Pancreas (tissue), 10 donors: ENCODE results near the gene ZBTB7B. TPM values are rescaled to one million over a fixed set of nuclear protein-coding genes. Genes with fewer than 3 reads are reported as not detected.
"Not testable (repeated sequence)": the region's sequence is repeated elsewhere in the genome, so short reads cannot be mapped to it uniquely, and the experiment has no call there.

Experiments
- ATAC-seq, 4 donors: fragments of 200-7000 bp; cut with Tn5 transposase; one replicate each; pipeline versions ENCODE4 v1.8.0 to v1.9.1; 2020; ENCODE audit warnings: mild to moderate bottlenecking in 4 of 4, moderate library complexity in 4 of 4
- DNase-seq, 6 donors: peaks; one replicate each; pipeline ENCODE4 v3.0.0-alpha.2; 2020
- FAIRE-seq: peaks from 2 replicates; lab custom pipeline; 2012; peaks lifted over from hg19 to GRCh38; lab: Jason Lieb, UNC
- H3K27ac ChIP-seq, 4 donors: fragments of 200-600 bp; sonication (generic); 1 replicate in 3 of 4; 2 replicates in 1 of 4; pipeline versions ENCODE4 v1.5.0 to v1.8.0; 2020
- H3K27me3 ChIP-seq, 4 donors: fragments of 200-600 bp; one replicate each; pipeline ENCODE4 v1.8.0; 2021
- H3K36me3 ChIP-seq, 3 donors: fragments of 200-600 bp; sonication (generic) in 1 of 3; one replicate each; pipeline versions ENCODE4 v1.5.0 to v1.8.0; 2020 to 2021
- H3K4me1 ChIP-seq, 3 donors: fragments of 200-600 bp; one replicate each; pipeline ENCODE4 v1.8.0; 2021
- H3K4me3 ChIP-seq, 4 donors: fragments of 200-600 bp; sonication (generic) in 2 of 4; one replicate each; pipeline versions ENCODE4 v1.5.0 to v1.8.0; 2020 to 2021
- H3K9me3 ChIP-seq, 4 donors: fragments of 200-600 bp; one replicate each; pipeline ENCODE4 v1.8.0; 2021
- CTCF ChIP-seq, 4 donors: fragments of 200-600 bp; sonication (generic) in 3 of 4; IDR thresholded peaks; one replicate each; pipeline versions ENCODE4 v1.5.0 to v1.8.0; 2021; ENCODE audit warnings: antibody characterized with exemption in 4 of 4
- WGBS, 2 donors: extraction: QIAGEN DNeasy Blood & Tissue Kit; methylation state at CpG; one replicate each; pipeline ENCODE4 v1.1.7; 2013; 5-methylcytosine and 5-hydroxymethylcytosine counted together
- intact Hi-C, 3 donors: fragments of 100-400 bp; cut with DNase I; formaldehyde crosslinking; loops; one replicate each; pipeline versions ENCODE4 v1.11.1 to v1.14.2; 2022
- polyA plus RNA-seq, 2 donors: library from polyadenylated mRNA; stranded (reverse); fragments of 200-250 nt; gene quantifications; one replicate each; pipeline ENCODE4 v1.2.3, GENCODE V29; 2013
- total RNA-seq, 6 donors: library from RNA; stranded (reverse); fragmentation: NEBNext Ultra II Directional in 4 of 6; extraction: Animal tissue kit (Norgen Biotek cat#: 25700) in 4 of 6; gene quantifications; one replicate each; pipeline versions ENCODE4 v1.2.1 to v1.2.4, GENCODE V29; 2021 to 2023
- donor health status: healthy with polysubstance abuse.
- donor health status: DM: no; HTN: no; CAD: no; lungs with moderate emphysema.
- donor health status: DM: no; HTN: no; CAD: no.
- donor health status: control.
- donor health status: control.
- donor health status: Bipolar disorder and iron deficiency.
- donor health status: DM: yes; HTN: yes; CAD: no.
- donor health status: DM: no; HTN: no; CAD: no.
- donor health status: DM: no; HTN: no; CAD: no.
- donor health status: DM: yes; HTN: yes; CAD: no.

Gene ZBTB7B
- total and polyA plus RNA-seq, 8 donors, result 19.8 to 38.4 (median 34.4) TPM

GRCh38 chr1:154975409-154976059 lies 27.1 kb upstream of the ZBTB7B start:
- FAIRE-seq (no peak), ATAC-seq (peak in 1 of 4 donors; percentile 3), DNase-seq (peak in 5 of 6 donors; percentile 53 to 79 (median 60))
- Histone ChIP-seq H3K4me3 (peak overlapping the region; percentile 27 to 73 (median 58)), H3K27me3 (no peaks in the 10 kb centered on the region), H3K4me1 (peaks cover 12 to 26% (median 22%) of the 10 kb centered on the region in 3 donors), H3K36me3 (no peaks in the 10 kb centered on the region), H3K27ac (peak overlapping the region; percentile 90 to 98 (median 96)), H3K9me3 (no peaks in the 10 kb centered on the region)
- intact Hi-C loops, result no loop called here
- TF ChIP-seq CTCF (IDR thresholded peaks at IDR 0.05), result no peak
- 0 to 1% methylated on average over 24 of the region's 24 CpGs for WGBS, 2 donors

GRCh38 chr1:154977762-154978161 lies 24.8 kb upstream of the ZBTB7B start:
- H3K9me3 ChIP-seq, H3K27me3 ChIP-seq, FAIRE-seq, H3K4me3 ChIP-seq, ATAC-seq, H3K36me3 ChIP-seq, intact Hi-C loops, DNase-seq, H3K27ac ChIP-seq: not testable (repeated sequence)
- WGBS, 2 donors, result 53 to 58% methylated on average over 3 of the region's 3 CpGs
- peaks cover 0 to 11% (median 4%) of the 10 kb centered on the region in 3 donors for H3K4me1 ChIP-seq

GRCh38 chr1:154978360-154978759 lies 24.2 kb upstream of the ZBTB7B start:
- DNase-seq (no peak), FAIRE-seq (no peak), ATAC-seq (no peak)
- Histone ChIP-seq H3K27me3 (no peaks in the 10 kb centered on the region), H3K9me3 (no peaks in the 10 kb centered on the region), H3K36me3 (no peaks in the 10 kb centered on the region), H3K4me1 (peaks cover 0 to 11% (median 0%) of the 10 kb centered on the region in 3 donors), H3K4me3 (no peak overlapping the region), H3K27ac (no peak overlapping the region)
- no peak for TF ChIP-seq CTCF (IDR thresholded peaks at IDR 0.05)
- intact Hi-C loops, result no loop called here
- WGBS, 2 donors, result 90% methylated on average over 3 of the region's 3 CpGs

- no peak overlapping the region for H3K27ac ChIP-seq
- peak overlapping the region in 2 of 4 donors; percentile 59 to 88 for H3K4me3 ChIP-seq
- H3K27me3 ChIP-seq, result no peaks in the 10 kb centered on the region
- WGBS, 2 donors, result 53 to 54% methylated on average over 6 of the region's 6 CpGs
- FAIRE-seq, result no peak
- no peak for TF ChIP-seq CTCF (IDR thresholded peaks at IDR 0.05)
- H3K36me3 ChIP-seq, result no peaks in the 10 kb centered on the region
- no peak for ATAC-seq
- H3K9me3 ChIP-seq, result no peaks in the 10 kb centered on the region
- intact Hi-C loops, result no loop called here
- DNase-seq, result no peak
- H3K4me1 ChIP-seq, result peaks cover 6 to 14% (median 7%) of the 10 kb centered on the region in 3 donors
Measured at GRCh38 chr1:154982341-154982740, 20.3 kb upstream of the ZBTB7B start.

- ATAC-seq (peak; percentile 99 to 100 (median 100)), DNase-seq (peak; percentile 91 to 99 (median 98)), FAIRE-seq (peak; percentile 96)
- whole genome bisulfite sequencing, 2 donors, result 0 to 1% methylated on average over 26 of the region's 26 CpGs
- H3K27me3 ChIP-seq, result no peaks in the 10 kb centered on the region
- no peak for TF ChIP-seq CTCF (IDR thresholded peaks at IDR 0.05)
- H3K36me3 ChIP-seq, result no peaks in the 10 kb centered on the region
- peak within 1 kb of the TSS in 2 of 4 donors; percentile 31 to 41 for H3K27ac ChIP-seq
- intact Hi-C loops, result no loop called here
- H3K9me3 ChIP-seq, result no peaks in the 10 kb centered on the region
- peaks cover 6 to 14% (median 7%) of the 10 kb centered on the region in 3 donors for H3K4me1 ChIP-seq
- H3K4me3 ChIP-seq, result peak within 1 kb of the TSS; percentile 59 to 88 (median 72)
Measured at GRCh38 chr1:154982897-154983648, 19.5 kb upstream of the ZBTB7B start, which contains the start of gene FLAD1. TSS of gene FLAD1 (plus strand) at chr1:154983344. CDS start at chr1:154983695, 351 bp downstream.
